ENCODE data around the gene XIRP2.

Gene XIRP2

GRCh38 chr2:166882851-166883250 is 5.4 kb upstream of the XIRP2 start:
- H3K9me3 ChIP-seq (ENCODE audit: insufficient read depth, low read length): no peaks in the 10 kb centered on the region
- no peak overlapping the region for H3K4me3 ChIP-seq (ENCODE audit: low read length)
- H3K4me2 ChIP-seq (ENCODE audit: low read length): no peak overlapping the region
- TF ChIP-seq EZH2phosphoT487 (IDR thresholded peaks at IDR 0.05; ENCODE audit: low read depth) (no peak), CTCF (IDR thresholded peaks at IDR 0.05; ENCODE audit: low read depth, low read length) (no peak)
- no peaks in the 10 kb centered on the region for H3K27me3 ChIP-seq (ENCODE audit: low read depth, low read length)
- H3K36me3 ChIP-seq (replicated peaks; ENCODE audit: low read depth, low read length): no peaks in the 10 kb centered on the region
- H2AFZ ChIP-seq (ENCODE audit: low read depth, low read length): no peak overlapping the region
- no peaks in the 10 kb centered on the region for H3K4me1 ChIP-seq (ENCODE audit: low read length)
- H3K9ac ChIP-seq (ENCODE audit: low read length): no peak overlapping the region
- no peak overlapping the region for H3K27ac ChIP-seq (ENCODE audit: low read length)
- no peaks in the 10 kb centered on the region for H3K79me2 ChIP-seq (ENCODE audit: low read length)
- H4K20me1 ChIP-seq (ENCODE audit: insufficient read depth, low read length): no peaks in the 10 kb centered on the region

DNA sequence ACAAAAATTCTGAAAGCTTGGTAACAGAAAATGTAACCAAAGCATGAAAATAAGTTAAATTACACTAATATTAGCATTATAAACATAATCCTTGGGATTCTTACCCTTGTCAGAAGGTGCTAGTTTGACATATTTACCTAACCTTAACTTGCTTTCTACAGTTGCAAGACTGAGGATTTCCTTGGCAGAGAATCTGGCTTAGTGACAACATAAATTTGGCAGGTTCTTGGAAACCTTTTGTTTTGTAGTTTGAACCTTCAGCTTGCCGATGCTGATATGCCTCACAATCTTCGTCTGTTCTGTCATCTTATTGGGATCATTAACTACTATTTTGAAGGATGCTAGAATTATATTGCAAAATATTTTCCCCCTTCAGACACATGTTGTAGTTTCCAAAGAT is 3.4 kb downstream of the XIRP2 start:
- Histone ChIP-seq H3K9me3 (ENCODE audit: insufficient read depth, low read length) (no peaks in the 10 kb centered on the region), H3K4me3 (ENCODE audit: low read length) (no peak overlapping the region), H4K20me1 (ENCODE audit: insufficient read depth, low read length) (no peaks in the 10 kb centered on the region), H3K79me2 (ENCODE audit: low read length) (no peaks in the 10 kb centered on the region), H3K27me3 (ENCODE audit: low read depth, low read length) (no peaks in the 10 kb centered on the region), H3K27ac (ENCODE audit: low read length) (no peak overlapping the region), H3K9ac (ENCODE audit: low read length) (no peak overlapping the region), H2AFZ (ENCODE audit: low read depth, low read length) (no peak overlapping the region), H3K4me1 (ENCODE audit: low read length) (no peaks in the 10 kb centered on the region), H3K36me3 (replicated peaks; ENCODE audit: low read depth, low read length) (no peaks in the 10 kb centered on the region), H3K4me2 (ENCODE audit: low read length) (no peak overlapping the region)
- no peak for TF ChIP-seq EZH2phosphoT487 (IDR thresholded peaks at IDR 0.05; ENCODE audit: low read depth)
- no peak for TF ChIP-seq CTCF (IDR thresholded peaks at IDR 0.05; ENCODE audit: low read depth, low read length)

GRCh38 chr2:166892397-166892796 is 4.1 kb downstream of the XIRP2 start:
- no peaks in the 10 kb centered on the region for H3K4me1 ChIP-seq (ENCODE audit: low read length)
- H3K9ac ChIP-seq (ENCODE audit: low read length): no peak overlapping the region
- TF ChIP-seq EZH2phosphoT487 (IDR thresholded peaks at IDR 0.05; ENCODE audit: low read depth) (no peak), CTCF (IDR thresholded peaks at IDR 0.05; ENCODE audit: low read depth, low read length) (no peak)
- no peak overlapping the region for H2AFZ ChIP-seq (ENCODE audit: low read depth, low read length)
- H3K79me2 ChIP-seq (ENCODE audit: low read length): no peaks in the 10 kb centered on the region
- H3K4me3 ChIP-seq (ENCODE audit: low read length): no peak overlapping the region
- no peaks in the 10 kb centered on the region for H3K36me3 ChIP-seq (replicated peaks; ENCODE audit: low read depth, low read length)
- no peaks in the 10 kb centered on the region for H3K27me3 ChIP-seq (ENCODE audit: low read depth, low read length)
- H3K4me2 ChIP-seq (ENCODE audit: low read length): no peak overlapping the region
- H4K20me1 ChIP-seq (ENCODE audit: insufficient read depth, low read length): no peaks in the 10 kb centered on the region
- no peaks in the 10 kb centered on the region for H3K9me3 ChIP-seq (ENCODE audit: insufficient read depth, low read length)
- H3K27ac ChIP-seq (ENCODE audit: low read length): no peak overlapping the region

GRCh38 chr2:166895243-166895642 is 7.0 kb downstream of the XIRP2 start:
- no peak for TF ChIP-seq EZH2phosphoT487 (IDR thresholded peaks at IDR 0.05; ENCODE audit: low read depth)
- TF ChIP-seq CTCF (IDR thresholded peaks at IDR 0.05; ENCODE audit: low read depth, low read length): peak; percentile 38
- Histone ChIP-seq H3K27me3 (ENCODE audit: low read depth, low read length) (no peaks in the 10 kb centered on the region), H3K79me2 (ENCODE audit: low read length) (no peaks in the 10 kb centered on the region), H3K27ac (ENCODE audit: low read length) (no peak overlapping the region), H3K9me3 (ENCODE audit: insufficient read depth, low read length) (no peaks in the 10 kb centered on the region), H3K4me3 (ENCODE audit: low read length) (no peak overlapping the region), H2AFZ (ENCODE audit: low read depth, low read length) (no peak overlapping the region), H3K4me1 (ENCODE audit: low read length) (no peaks in the 10 kb centered on the region), H3K36me3 (replicated peaks; ENCODE audit: low read depth, low read length) (no peaks in the 10 kb centered on the region), H4K20me1 (ENCODE audit: insufficient read depth, low read length) (no peaks in the 10 kb centered on the region), H3K9ac (ENCODE audit: low read length) (no peak overlapping the region), H3K4me2 (ENCODE audit: low read length) (no peak overlapping the region)
